GM21786 (cell line): ENCODE results near the gene MLIP.

Source experiments
- ATAC-seq: cut with Tn5 transposase; IDR thresholded peaks from one replicate; pipeline ENCODE4 v1.9.1; 2021; ENCODE audit not compliant: unreplicated experiment

MLIP gene

GRCh38 chr6:54094786-54095185, 16.5 kb upstream of the MLIP start:
- ATAC-seq: no peak

- no peak for ATAC-seq
Observed at GRCh38 chr6:54095723-54096122, 15.5 kb upstream of the MLIP start.

- ATAC-seq: no peak
Observed at GRCh38 chr6:54096811-54097210, 14.4 kb upstream of the MLIP start.

GRCh38 chr6:54097753-54098152, 13.5 kb upstream of the MLIP start:
- no peak for ATAC-seq

- ATAC-seq: no peak
Observed at GRCh38 chr6:54098450-54099044, 12.7 kb upstream of the MLIP start.

- ATAC-seq: no peak
Observed at GRCh38 chr6:54099225-54099624, 12.0 kb upstream of the MLIP start.

GRCh38 chr6:54100411-54101006, 10.7 kb upstream of the MLIP start:
- ATAC-seq: peak; percentile 73

- no peak for ATAC-seq
Observed at GRCh38 chr6:54102238-54102637, 9.0 kb upstream of the MLIP start.

GRCh38 chr6:54103497-54103896, 7.7 kb upstream of the MLIP start:
- no peak for ATAC-seq

- ATAC-seq: no peak
Observed at GRCh38 chr6:54106727-54107126, 4.5 kb upstream of the MLIP start.

- no peak for ATAC-seq
Observed at GRCh38 chr6:54107470-54108090, 3.7 kb upstream of the MLIP start.

- no peak for ATAC-seq
Observed at GRCh38 chr6:54108271-54108670, 3.0 kb upstream of the MLIP start.

- no peak for ATAC-seq
Observed at GRCh38 chr6:54109586-54109985, 1.7 kb upstream of the MLIP start.

- ATAC-seq: no peak
Observed at GRCh38 chr6:54112151-54112650, 958 bp downstream of the MLIP start.

- ATAC-seq: no peak
Observed at GRCh38 chr6:54114991-54115390, 3.7 kb downstream of the MLIP start.

GRCh38 chr6:54115966-54116365, 4.7 kb downstream of the MLIP start:
- ATAC-seq: no peak

GRCh38 chr6:54118117-54118516, 6.9 kb downstream of the MLIP start:
- ATAC-seq: no peak

GRCh38 chr6:54125493-54125892, 14.2 kb downstream of the MLIP start:
- no peak for ATAC-seq

- ATAC-seq: no peak
Observed at GRCh38 chr6:54130179-54130578, 18.9 kb downstream of the MLIP start.

GRCh38 chr6:54132587-54132986, 21.3 kb downstream of the MLIP start:
- peak; percentile 46 for ATAC-seq

- ATAC-seq: no peak
Observed at GRCh38 chr6:54133186-54133585, 21.9 kb downstream of the MLIP start.

GRCh38 chr6:54134935-54135334, 23.7 kb downstream of the MLIP start:
- ATAC-seq: no peak
